K562 (cell line): ENCODE results near the gene UBE2S. TPM values are rescaled to one million over a fixed set of nuclear protein-coding genes. Genes with fewer than 3 reads are reported as not detected.

Source experiments
- ATAC-seq: fragments of 200-7000 bp; cut with Tn5 transposase; 3 replicates; pipeline ENCODE4 v1.9.1; 2020; ENCODE audit warnings: moderate library complexity
- BruUV-seq: library from RNA; stranded (reverse); fragments of 400-500 nt; replicated peaks from 2 replicates; lab custom pipeline; 2021; lab: Mats Ljungman, UMichigan
- CTCF ChIA-PET: fragments of 300-600 bp; formaldehyde crosslinking; extraction: SDS; loops from one replicate; lab custom pipeline; 2021; ENCODE audit warnings: low intra/inter-chr PET ratio; lab: Yijun Ruan, JAX
- POLR2A ChIA-PET: fragments of 300-600, 350-650 bp; sonication (Branson Sonifier 250); formaldehyde crosslinking; extraction: SDS; loops from one replicate; lab custom pipeline; 2021; ENCODE audit warnings: antibody characterized with exemption, inconsistent platforms; lab: Yijun Ruan, JAX
- DNase-seq, 4 experiments: peaks; one replicate each; pipeline versions ENCODE4 v3.0.0 to v3.0.0-alpha.2; 2011 to 2018; ENCODE audit warnings: low spot score in 3 of 4, mixed read lengths in 3 of 4; ENCODE audit errors: extremely low read depth in 1 of 4
- FAIRE-seq: peaks from 2 replicates; lab custom pipeline; 2011; peaks lifted over from hg19 to GRCh38; lab: Jason Lieb, UNC
- H2AFZ ChIP-seq: 2 replicates; pipeline ENCODE4 v1.6.0; 2011; ENCODE audit warnings: low read depth, low read length, control low read depth, inconsistent platforms
- H3K27ac ChIP-seq: fragments of 200-600 bp; 3 replicates; pipeline ENCODE4 v1.8.0; 2011; ENCODE audit warnings: low read depth, mild to moderate bottlenecking, control low read depth, inconsistent platforms, low read length, moderate library complexity, mixed read lengths; ENCODE audit errors: extremely low read depth
- H3K27me3 ChIP-seq, 2 experiments: fragments of 300-600 bp in 1 of 2; 2 replicates in 1 of 2; 3 replicates in 1 of 2; pipeline versions ENCODE4 v1.6.0 to v1.8.0; 2011; ENCODE audit warnings: inconsistent platforms in 2 of 2, low read length in 2 of 2, mild to moderate bottlenecking in 1 of 2, mixed read lengths in 1 of 2, moderate library complexity in 1 of 2; ENCODE audit not compliant: control insufficient read depth in 2 of 2, insufficient read depth in 2 of 2
- H3K36me3 ChIP-seq: fragments of 300-600 bp; 3 replicates; pipeline ENCODE4 v1.8.0; 2011; ENCODE audit warnings: mild to moderate bottlenecking, low read length, inconsistent platforms; ENCODE audit not compliant: control insufficient read depth, insufficient read depth
- H3K4me1 ChIP-seq, 2 experiments: fragments of 200-600 bp in 1 of 2; replicated peaks in 1 of 2; 2 replicates in 1 of 2; 3 replicates in 1 of 2; pipeline versions ENCODE4 v1.5.1 to v1.8.0; 2011; ENCODE audit warnings: inconsistent platforms in 2 of 2, low read length in 2 of 2, mild to moderate bottlenecking in 1 of 2, mixed read lengths in 1 of 2, moderate library complexity in 1 of 2; ENCODE audit not compliant: control insufficient read depth in 2 of 2, insufficient read depth in 2 of 2
- H3K4me2 ChIP-seq: 2 replicates; pipeline ENCODE4 v1.6.1; 2011; ENCODE audit warnings: low read length, control low read depth, inconsistent platforms, mixed read lengths; ENCODE audit not compliant: insufficient read depth
- H3K4me3 ChIP-seq: fragments of 200-600 bp; sonication (generic), shearing (Covaris generic); 2 replicates; pipeline ENCODE4 v1.5.1; 2016; ENCODE audit warnings: control low read depth, inconsistent platforms
- H3K79me2 ChIP-seq: fragments of 200-600 bp; 3 replicates; pipeline ENCODE4 v1.8.0; 2011; ENCODE audit warnings: low read length, inconsistent platforms; ENCODE audit not compliant: control insufficient read depth, insufficient read depth
- H3K9ac ChIP-seq, 2 experiments: 2 replicates each; pipeline versions ENCODE4 v1.6.0 to v1.6.1; 2011; ENCODE audit warnings: low read depth in 2 of 2, low read length in 2 of 2, control low read depth in 1 of 2, inconsistent platforms in 1 of 2, mild to moderate bottlenecking in 1 of 2, mixed read lengths in 1 of 2; ENCODE audit not compliant: insufficient read depth in 1 of 2
- H3K9me1 ChIP-seq: one replicate; pipeline ENCODE4 v1.6.0; 2011; ENCODE audit warnings: inconsistent platforms, mild to moderate bottlenecking, low read length, moderate library complexity; ENCODE audit not compliant: control insufficient read depth, insufficient read depth
- H3K9me3 ChIP-seq: replicated peaks from 2 replicates; pipeline ENCODE4 v1.5.1; 2011; ENCODE audit warnings: low read depth, low read length, inconsistent platforms; ENCODE audit not compliant: control insufficient read depth, insufficient read depth
- H4K20me1 ChIP-seq: replicated peaks from 2 replicates; pipeline ENCODE4 v1.6.1; 2011; ENCODE audit warnings: low read length, inconsistent platforms, mixed read lengths; ENCODE audit not compliant: control insufficient read depth, insufficient read depth
- CHD2 ChIP-seq: IDR thresholded peaks from 2 replicates; pipeline ENCODE4 v1.6.1; 2011; ENCODE audit warnings: low read depth, low read length
- DDX20 ChIP-seq: fragments of 450-650 bp; IDR thresholded peaks from 2 replicates; pipeline ENCODE4 v1.6.1; 2016; ENCODE audit warnings: missing genetic modification characterization, low read depth, mild to moderate bottlenecking, missing compliant biosample characterization, moderate library complexity
- DEAF1 ChIP-seq: fragments of 450-650 bp; formaldehyde crosslinking; IDR thresholded peaks from 2 replicates; pipeline ENCODE4 v1.4.0; 2020; ENCODE audit warnings: mild to moderate bottlenecking, moderate library complexity
- E2F6 ChIP-seq, 2 experiments: IDR thresholded peaks; 2 replicates each; pipeline ENCODE4 v1.6.1; 2011; ENCODE audit warnings: borderline replicate concordance in 1 of 2, control low read depth in 1 of 2, low read depth in 1 of 2, low read length in 1 of 2, mild to moderate bottlenecking in 1 of 2, mixed read lengths in 1 of 2, moderate library complexity in 1 of 2; ENCODE audit not compliant: insufficient read depth in 1 of 2, insufficient read length in 1 of 2, poor library complexity in 1 of 2, severe bottlenecking in 1 of 2; ENCODE audit errors: extremely low read depth in 1 of 2
- GABPB1 ChIP-seq: sonication (generic); formaldehyde crosslinking; IDR thresholded peaks from 2 replicates; pipeline ENCODE4 v1.8.0; 2022; ENCODE audit warnings: mild to moderate bottlenecking, missing genetic modification reagents
- GABPB2 ChIP-seq: fragments of 250-450 bp; sonication (Bioruptor Pico); conservative IDR thresholded peaks from 2 replicates; pipeline ENCODE4 v1.5.1; 2021; ENCODE audit warnings: mild to moderate bottlenecking
- KDM2B ChIP-seq: fragments of 250-450 bp; sonication (Bioruptor Pico); IDR thresholded peaks from 2 replicates; pipeline ENCODE4 v1.8.0; 2021; ENCODE audit warnings: mild to moderate bottlenecking, moderate library complexity
- LCOR ChIP-seq: sonication (generic); formaldehyde crosslinking; IDR thresholded peaks from 2 replicates; pipeline ENCODE4 v1.8.0; 2022; ENCODE audit warnings: mild to moderate bottlenecking, missing genetic modification reagents
- MYNN ChIP-seq, 2 experiments: sonication (generic); formaldehyde crosslinking in 1 of 2; IDR thresholded peaks; 2 replicates each; pipeline versions ENCODE4 v1.5.0 to v1.6.1; 2016 to 2020; ENCODE audit warnings: antibody characterized with exemption in 1 of 2, missing genetic modification reagents in 1 of 2
- RBM15 ChIP-seq: fragments of 200-400 bp; formaldehyde crosslinking; IDR thresholded peaks from 2 replicates; pipeline ENCODE4 v1.6.1; 2018; ENCODE audit warnings: mild to moderate bottlenecking, low read length, moderate library complexity; ENCODE audit not compliant: insufficient read depth
- ZBTB7A ChIP-seq: IDR thresholded peaks from 2 replicates; pipeline ENCODE4 v1.6.1; 2011; ENCODE audit warnings: low read depth, mild to moderate bottlenecking, low read length, moderate library complexity, borderline replicate concordance; ENCODE audit not compliant: control insufficient read depth
- ZNF507 ChIP-seq: conservative IDR thresholded peaks from 2 replicates; pipeline ENCODE4 v1.6.1; 2017; ENCODE audit warnings: missing genetic modification characterization, missing compliant biosample characterization
- WGBS: fragments of 100-300 bp; shearing (Covaris generic); methylation state at CpG from one replicate; pipeline ENCODE4 v1.1.6; 2016; ENCODE audit warnings: low coverage, mixed read lengths; ENCODE audit not compliant: insufficient coverage; ENCODE audit errors: missing lambda C conversion rate; 5-methylcytosine and 5-hydroxymethylcytosine counted together
- in situ Hi-C: fragments of 300-500 bp; cut with MboI; formaldehyde crosslinking; loops from 4 replicates; pipeline ENCODE4 v1.15.0; 2018; ENCODE audit warnings: inconsistent platforms, mixed read lengths
- intact Hi-C: fragments of 100-400 bp; cut with micrococcal nuclease; formaldehyde crosslinking; loops from 2 replicates; pipeline ENCODE4 v1.14.2; 2022
- polyA plus RNA-seq, 8 experiments: library from polyadenylated mRNA; depleted of rRNA in 4 of 8; stranded (reverse) in 5 of 8; unstranded in 3 of 8; fragments of >200 nt; fragmentation: Nextera tagmentation in 2 of 8; fragmentation: Illumina TruSeq in 1 of 8; extraction: Ambion mirVana in 2 of 8; extraction: Trizol in 1 of 8; gene quantifications; 2 replicates each; pipeline versions ENCODE4 v1.2.1 to v1.2.3, GENCODE V29; 2011 to 2014; ENCODE audit warnings: inconsistent platforms in 1 of 8, missing spikeins in 1 of 8
- total RNA-seq, 7 experiments: library from RNA; depleted of rRNA in 6 of 7; stranded (reverse); fragments of >200 nt in 6 of 7; fragmentation: Illumina TruSeq in 2 of 7; extraction: Trizol in 2 of 7; gene quantifications; 2 replicates each; pipeline versions ENCODE4 v1.2.1 to v1.2.3, GENCODE V29; 2011 to 2021; ENCODE audit warnings: low replicate concordance in 1 of 7
- TF ChIP-seq, protein P1 (sequence below): sonication (generic); formaldehyde crosslinking; IDR thresholded peaks from 2 replicates; pipeline ENCODE4 v1.8.1; 2023; ENCODE audit warnings: mild to moderate bottlenecking, missing genetic modification reagents
- TF ChIP-seq, protein P2 (sequence below): fragments of 450-650 bp; formaldehyde crosslinking; IDR thresholded peaks from 2 replicates; pipeline ENCODE4 v1.4.0; 2022; ENCODE audit warnings: mild to moderate bottlenecking, moderate library complexity

The UBE2S gene
- total and polyA plus RNA-seq, 9 of the 15 experiments (the other 6 are each of a cell fraction or from before 2014, with no cell fraction given), result 1.5 to 1,305 (median 157) TPM

DNA sequence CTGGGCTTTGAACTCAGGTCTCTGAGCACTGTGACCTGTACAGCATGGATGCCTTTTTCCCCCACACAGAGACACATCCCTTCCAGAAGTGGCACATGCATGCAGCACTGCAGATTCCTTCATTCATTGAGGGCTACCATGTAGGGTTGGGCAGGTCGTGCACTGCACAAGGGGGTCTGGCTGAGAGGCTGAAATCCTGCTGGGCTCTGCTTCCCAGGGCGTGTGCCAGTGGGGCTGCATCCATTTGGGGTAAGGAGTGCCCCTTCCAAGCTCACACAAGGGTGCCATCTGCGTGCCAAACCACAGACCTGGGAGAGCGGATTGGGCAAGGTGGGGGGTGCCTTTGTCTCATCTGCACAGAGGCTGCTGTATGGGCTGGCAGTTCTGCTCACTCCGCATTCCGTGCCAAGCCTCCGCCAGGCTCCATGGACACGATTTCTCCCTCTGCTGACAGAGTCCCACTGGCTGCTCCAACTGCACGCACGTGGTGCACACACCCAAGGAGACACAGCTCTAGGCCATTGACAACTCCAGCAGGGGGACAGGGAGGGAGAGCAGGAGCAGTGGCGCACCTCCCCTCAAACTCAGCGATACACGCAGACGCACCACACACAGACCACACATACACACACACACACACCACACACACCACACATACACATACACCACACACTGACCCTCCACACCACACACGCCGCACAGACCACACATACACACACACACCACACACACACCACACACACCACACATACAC, 40.0 kb upstream of the UBE2S start:
- intact Hi-C loops, result no loop called here
- peak in 3 of 4 experiments; percentile 6 to 57 (median 52) for DNase-seq
- POLR2A ChIA-PET, result interaction anchor here (0.6 to 1.3 kb wide), 5 partner anchors 10 to 201 kb away, joined by 3 read pairs; partner anchors contain the start of genes UBE2S and ZNF628
- TF ChIP-seq, protein P1, sequence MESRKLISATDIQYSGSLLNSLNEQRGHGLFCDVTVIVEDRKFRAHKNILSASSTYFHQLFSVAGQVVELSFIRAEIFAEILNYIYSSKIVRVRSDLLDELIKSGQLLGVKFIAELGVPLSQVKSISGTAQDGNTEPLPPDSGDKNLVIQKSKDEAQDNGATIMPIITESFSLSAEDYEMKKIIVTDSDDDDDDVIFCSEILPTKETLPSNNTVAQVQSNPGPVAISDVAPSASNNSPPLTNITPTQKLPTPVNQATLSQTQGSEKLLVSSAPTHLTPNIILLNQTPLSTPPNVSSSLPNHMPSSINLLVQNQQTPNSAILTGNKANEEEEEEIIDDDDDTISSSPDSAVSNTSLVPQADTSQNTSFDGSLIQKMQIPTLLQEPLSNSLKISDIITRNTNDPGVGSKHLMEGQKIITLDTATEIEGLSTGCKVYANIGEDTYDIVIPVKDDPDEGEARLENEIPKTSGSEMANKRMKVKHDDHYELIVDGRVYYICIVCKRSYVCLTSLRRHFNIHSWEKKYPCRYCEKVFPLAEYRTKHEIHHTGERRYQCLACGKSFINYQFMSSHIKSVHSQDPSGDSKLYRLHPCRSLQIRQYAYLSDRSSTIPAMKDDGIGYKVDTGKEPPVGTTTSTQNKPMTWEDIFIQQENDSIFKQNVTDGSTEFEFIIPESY, result 0 out of 2 replicates have a peak, but pooled peaks have one; percentile 14
- TF ChIP-seq DEAF1 (no peak), E2F6 (IDR thresholded peaks at IDR 0.05; ENCODE audit: borderline replicate concordance in 1 of 2, extremely low read depth in 1 of 2, insufficient read depth in 1 of 2, insufficient read length in 1 of 2, low read depth in 1 of 2, low read length in 1 of 2, poor library complexity in 1 of 2, severe bottlenecking in 1 of 2) (peak; percentile 45 to 61), KDM2B (CRISPR knock-in tag) (no peak), LCOR (no peak), GABPB2 (CRISPR knock-in tag) (no peak), CHD2 (no peak), MYNN (IDR thresholded peaks at IDR 0.05) (no peak), MYNN (CRISPR knock-in tag; IDR thresholded peaks at IDR 0.05) (no peak), DDX20 (tag) (no peak), RBM15 (no peak), ZNF507 (tag) (no peak), GABPB1 (CRISPR knock-in tag) (peak; percentile 40; the same call in 1 of the 2 replicates), ZBTB7A (0 out of 2 replicates have a peak, but pooled peaks have one; percentile 30)
- TF ChIP-seq, protein P2, sequence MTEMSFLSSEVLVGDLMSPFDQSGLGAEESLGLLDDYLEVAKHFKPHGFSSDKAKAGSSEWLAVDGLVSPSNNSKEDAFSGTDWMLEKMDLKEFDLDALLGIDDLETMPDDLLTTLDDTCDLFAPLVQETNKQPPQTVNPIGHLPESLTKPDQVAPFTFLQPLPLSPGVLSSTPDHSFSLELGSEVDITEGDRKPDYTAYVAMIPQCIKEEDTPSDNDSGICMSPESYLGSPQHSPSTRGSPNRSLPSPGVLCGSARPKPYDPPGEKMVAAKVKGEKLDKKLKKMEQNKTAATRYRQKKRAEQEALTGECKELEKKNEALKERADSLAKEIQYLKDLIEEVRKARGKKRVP (CRISPR knock-in tag), result no peak

More for the DNA sequence above, 40.0 kb upstream of the UBE2S start:
- Histone ChIP-seq H3K4me2 (peak overlapping the region; percentile 24; the same call in 1 of the 2 replicates), H3K79me2 (no peaks in the 10 kb centered on the region), H3K9ac (peak overlapping the region in 1 of 2 experiments; percentile 83; a peak in 2 of 4 replicates), H3K27me3 (peaks cover 6 to 37% of the 10 kb centered on the region in 2 experiments), H3K27ac (no peak overlapping the region), H4K20me1 (no peaks in the 10 kb centered on the region), H3K9me1 (no peaks in the 10 kb centered on the region), H3K9me3 (no peaks in the 10 kb centered on the region), H2AFZ (no peak overlapping the region; the same call in 1 of the 2 replicates), H3K36me3 (no peaks in the 10 kb centered on the region), H3K4me1 (peaks cover 11 to 62% of the 10 kb centered on the region in 2 experiments), H3K4me3 (no peak overlapping the region)
- peak; percentile 72 for ATAC-seq
- no TSS peak for BruUV-seq
- CTCF ChIA-PET, result no interaction called here
- WGBS, result 19% methylated on average over 13 of the region's 16 CpGs
- in situ Hi-C loops, result loop anchor here (25.0 kb wide), 1 partner anchor 785 kb away; the partner anchor contains the start of gene LILRB4
- peak; percentile 56 for FAIRE-seq
